Activated B cell treated with CpG ODN at 0.5 μM for 24 hours (primary cell): ENCODE results near the gene AGBL2. TPM values are rescaled to one million over a fixed set of nuclear protein-coding genes. Genes with fewer than 3 reads are reported as not detected.
"Not testable (repeated sequence)": the region's sequence is repeated elsewhere in the genome, so short reads cannot be mapped to it uniquely, and the experiment has no call there.

Source experiments
- ATAC-seq: fragments of 200-7000 bp; cut with Tn5 transposase; one replicate; pipeline ENCODE4 v1.10.0; 2021; ENCODE audit warnings: low read depth, mild to moderate bottlenecking, moderate library complexity
- CTCF ChIA-PET: fragments of 350-600 bp; sonication (Branson Sonifier 250); formaldehyde crosslinking; loops from one replicate; lab custom pipeline; 2021; ENCODE audit warnings: antibody characterized with exemption; lab: Charles Lee
- POLR2A ChIA-PET: fragments of 350-600 bp; sonication (Branson Sonifier 250); formaldehyde crosslinking; loops from one replicate; lab custom pipeline; 2021; ENCODE audit warnings: antibody characterized with exemption; lab: Charles Lee
- DNase-seq: peaks from one replicate; pipeline ENCODE4 v3.0.0; 2022
- H3K27ac Mint-ChIP-seq: one replicate; pipeline ENCODE4 v1.8.0; 2020; ENCODE audit warnings: mixed read lengths
- H3K27me3 Mint-ChIP-seq: one replicate; pipeline ENCODE4 v1.8.0; 2021; ENCODE audit warnings: mixed read lengths
- H3K36me3 Mint-ChIP-seq: one replicate; pipeline ENCODE4 v1.8.0; 2021; ENCODE audit warnings: low read depth, mixed read lengths
- H3K4me1 Mint-ChIP-seq: one replicate; pipeline ENCODE4 v1.8.0; 2021; ENCODE audit warnings: mixed read lengths
- H3K4me3 Mint-ChIP-seq: one replicate; pipeline ENCODE4 v1.8.0; 2020; ENCODE audit warnings: mild to moderate bottlenecking, mixed read lengths
- H3K9me3 Mint-ChIP-seq: one replicate; pipeline ENCODE4 v1.8.0; 2020; ENCODE audit warnings: mixed read lengths
- CTCF ChIP-seq: fragments of 200-600 bp; IDR thresholded peaks from one replicate; pipeline ENCODE4 v1.8.0; 2022; ENCODE audit warnings: antibody characterized with exemption, mild to moderate bottlenecking
- intact Hi-C: fragments of 100-400 bp; cut with micrococcal nuclease; formaldehyde crosslinking; loops from one replicate; pipeline ENCODE4 v1.15.1; 2024
- total RNA-seq: library from RNA; stranded (reverse); gene quantifications from 2 replicates; pipeline ENCODE4 v1.2.3, GENCODE V29; 2022

AGBL2 gene
- total RNA-seq, 1 donor from 2014 or later: 7.0 TPM

- no peak for DNase-seq
- no peak overlapping the region for H3K4me3 Mint-ChIP-seq
- H3K27me3 Mint-ChIP-seq: no peaks in the 10 kb centered on the region
- H3K9me3 Mint-ChIP-seq: no peaks in the 10 kb centered on the region
- no peak overlapping the region for H3K27ac Mint-ChIP-seq
- peaks cover 2% of the 10 kb centered on the region for H3K36me3 Mint-ChIP-seq
- intact Hi-C loops: no loop called here
- no peak for TF ChIP-seq CTCF
- ChIA-PET POLR2A (no interaction called here), CTCF (no interaction called here)
- no peak for ATAC-seq
- H3K4me1 Mint-ChIP-seq: no peaks in the 10 kb centered on the region
Measured at GRCh38 chr11:47688991-47689390, 26.2 kb downstream of the AGBL2 start.

- TF ChIP-seq CTCF: no peak
- H3K27ac Mint-ChIP-seq: no peak overlapping the region
- ATAC-seq: no peak
- CTCF ChIA-PET: no interaction called here
- DNase-seq: no peak
- intact Hi-C loops: no loop called here
- no peaks in the 10 kb centered on the region for H3K9me3 Mint-ChIP-seq
- no peak overlapping the region for H3K4me3 Mint-ChIP-seq
- H3K36me3 Mint-ChIP-seq: peaks cover 2% of the 10 kb centered on the region
- H3K27me3 Mint-ChIP-seq: no peaks in the 10 kb centered on the region
- POLR2A ChIA-PET: no interaction called here
- H3K4me1 Mint-ChIP-seq: peaks cover under 1% of the 10 kb centered on the region
Measured at GRCh38 chr11:47688111-47688510, 27.1 kb downstream of the AGBL2 start.

- intact Hi-C loops, H3K4me3 Mint-ChIP-seq, H3K9me3 Mint-ChIP-seq, DNase-seq, CTCF ChIA-PET, H3K4me1 Mint-ChIP-seq, H3K27ac Mint-ChIP-seq, H3K36me3 Mint-ChIP-seq, ATAC-seq, H3K27me3 Mint-ChIP-seq: not testable (repeated sequence)
- POLR2A ChIA-PET: interaction anchor here (0.7 kb wide), 1 partner anchor 129 kb away, joined by 11 read pairs; no protein-coding TSS in a partner anchor
Measured at GRCh38 chr11:47686704-47687103, 28.5 kb downstream of the AGBL2 start.

GRCh38 chr11:47686151-47686550, 29.0 kb downstream of the AGBL2 start:
- Mint-ChIP-seq H3K4me3 (no peak overlapping the region), H3K27ac (no peak overlapping the region), H3K36me3 (peaks cover 2% of the 10 kb centered on the region), H3K9me3 (no peaks in the 10 kb centered on the region), H3K27me3 (no peaks in the 10 kb centered on the region), H3K4me1 (peaks cover 9% of the 10 kb centered on the region)
- DNase-seq: no peak
- intact Hi-C loops: no loop called here
- ChIA-PET POLR2A (interaction anchor here (0.6 to 0.7 kb wide), 2 partner anchors 81 to 130 kb away, joined by 3 to 11 read pairs; partner anchors contain the start of gene FNBP4), CTCF (no interaction called here)
- no peak for TF ChIP-seq CTCF
- no peak for ATAC-seq

- DNase-seq (no peak), ATAC-seq (no peak)
- Mint-ChIP-seq H3K9me3 (no peaks in the 10 kb centered on the region), H3K36me3 (no peaks in the 10 kb centered on the region), H3K27me3 (no peaks in the 10 kb centered on the region), H3K4me1 (no peaks in the 10 kb centered on the region), H3K4me3 (no peak overlapping the region), H3K27ac (no peak overlapping the region)
- CTCF ChIA-PET: no interaction called here
- POLR2A ChIA-PET: no interaction called here
- no peak for TF ChIP-seq CTCF
- intact Hi-C loops: no loop called here
Measured at GRCh38 chr11:47675851-47676250, 39.3 kb downstream of the AGBL2 start.

GRCh38 chr11:47672283-47672730, 42.9 kb downstream of the AGBL2 start:
- Mint-ChIP-seq H3K27ac (no peak overlapping the region), H3K36me3 (no peaks in the 10 kb centered on the region), H3K27me3 (no peaks in the 10 kb centered on the region), H3K9me3 (no peaks in the 10 kb centered on the region), H3K4me1 (no peaks in the 10 kb centered on the region), H3K4me3 (no peak overlapping the region)
- no peak for ATAC-seq
- intact Hi-C loops: no loop called here
- no peak for TF ChIP-seq CTCF
- POLR2A ChIA-PET: no interaction called here
- no peak for DNase-seq
- CTCF ChIA-PET: no interaction called here
